AML-193 (cell line): Measurements from ENCODE around the gene D2HGDH.
"Not testable (repeated sequence)": the region's sequence is repeated elsewhere in the genome, so short reads cannot be mapped to it uniquely, and the experiment has no call there.

Source experiments
- DNase-seq, 2 experiments: peaks; one replicate each; lab custom pipeline; 2025; lab: John Stamatoyannopoulos, UW

Gene D2HGDH

GRCh38 chr2:241748468-241749256 is 14.2 kb downstream of the D2HGDH start:
- no peak for DNase-seq

GRCh38 chr2:241750076-241750840 is 15.8 kb downstream of the D2HGDH start:
- DNase-seq: no peak

- no peak for DNase-seq
Observed at GRCh38 chr2:241751152-241751551, 16.7 kb downstream of the D2HGDH start.

- no peak for DNase-seq
Observed at GRCh38 chr2:241751776-241752175, 17.3 kb downstream of the D2HGDH start.

- no peak for DNase-seq
Observed at GRCh38 chr2:241752253-241752652, 17.8 kb downstream of the D2HGDH start.

- DNase-seq: no peak
Observed at GRCh38 chr2:241752689-241753276, 18.4 kb downstream of the D2HGDH start.

- DNase-seq: no peak
Observed at GRCh38 chr2:241753493-241753892, 19.1 kb downstream of the D2HGDH start.

- no peak for DNase-seq
Observed at GRCh38 chr2:241754042-241754441, 19.6 kb downstream of the D2HGDH start.

- no peak for DNase-seq
Observed at GRCh38 chr2:241755166-241755565, 20.7 kb downstream of the D2HGDH start.

- DNase-seq: no peak
Observed at GRCh38 chr2:241755777-241756176, 21.3 kb downstream of the D2HGDH start.

GRCh38 chr2:241759067-241759807 is 24.8 kb downstream of the D2HGDH start:
- DNase-seq: no peak

GRCh38 chr2:241759893-241760292 is 25.5 kb downstream of the D2HGDH start:
- not testable (repeated sequence) for DNase-seq

- DNase-seq: no peak
Observed at GRCh38 chr2:241760301-241760771, 25.9 kb downstream of the D2HGDH start.

- DNase-seq: no peak
Observed at GRCh38 chr2:241762321-241762932, 28.0 kb downstream of the D2HGDH start.

- DNase-seq: no peak
Observed at GRCh38 chr2:241762933-241763369, 28.5 kb downstream of the D2HGDH start.

- no peak for DNase-seq
Observed at GRCh38 chr2:241763551-241764274, 29.3 kb downstream of the D2HGDH start.

GRCh38 chr2:241764275-241765241 is 30.1 kb downstream of the D2HGDH start:
- DNase-seq: no peak

GRCh38 chr2:241767464-241768250 is 33.2 kb downstream of the D2HGDH start:
- DNase-seq: no peak

- DNase-seq: no peak
Observed at GRCh38 chr2:241768251-241768711, 33.9 kb downstream of the D2HGDH start.
